CD4-positive, alpha-beta T cell treated with Interleukin-4 for 4 hours (primary cell): ENCODE results near the gene ZGPAT.

ENCODE experiments used
- DNase-seq: peaks from one replicate; pipeline ENCODE4 v3.0.0-alpha.2; 2020

The ZGPAT gene

GRCh38 chr20:63734946-63735858 is 27.4 kb downstream of the ZGPAT start:
- no peak for DNase-seq

- DNase-seq, result peak; percentile 86
Observed at GRCh38 chr20:63735859-63736718, 28.2 kb downstream of the ZGPAT start, which contains the start of gene LIME1. LIME1 (plus strand) TSS chr20:63736664; CDS start chr20:63737550, 886 bp downstream.

- DNase-seq, result peak; percentile 60
Observed at GRCh38 chr20:63736893-63737694, 29.3 kb downstream of the ZGPAT start.

GRCh38 chr20:63737695-63737944 is 29.8 kb downstream of the ZGPAT start:
- no peak for DNase-seq

- no peak for DNase-seq
Observed at GRCh38 chr20:63737945-63738686, 30.3 kb downstream of the ZGPAT start.

GRCh38 chr20:63738687-63739129 is 30.9 kb downstream of the ZGPAT start:
- no peak for DNase-seq

GRCh38 chr20:63739130-63740069 is 31.6 kb downstream of the ZGPAT start, which contains the start of gene SLC2A4RG:
SLC2A4RG (plus strand) TSS chr20:63739776; CDS start chr20:63739913, 137 bp downstream.
- DNase-seq, result peak; percentile 63

GRCh38 chr20:63740070-63740626 is 32.3 kb downstream of the ZGPAT start:
- peak; percentile 53 for DNase-seq

- peak; percentile 28 for DNase-seq
Observed at GRCh38 chr20:63740627-63741353, 33.0 kb downstream of the ZGPAT start.

- no peak for DNase-seq
Observed at GRCh38 chr20:63741354-63741675, 33.5 kb downstream of the ZGPAT start.

- DNase-seq, result no peak
Observed at GRCh38 chr20:63741676-63742380, 34.0 kb downstream of the ZGPAT start.

GRCh38 chr20:63742381-63743024 is 34.7 kb downstream of the ZGPAT start:
- DNase-seq, result no peak

GRCh38 chr20:63743210-63743970 is 35.6 kb downstream of the ZGPAT start:
- no peak for DNase-seq

GRCh38 chr20:63744158-63744557 is 36.3 kb downstream of the ZGPAT start:
- no peak for DNase-seq

GRCh38 chr20:63744574-63745423 is 37.0 kb downstream of the ZGPAT start:
- DNase-seq, result no peak

GRCh38 chr20:63745424-63745805 is 37.6 kb downstream of the ZGPAT start:
- no peak for DNase-seq
